HL-60/S4 (cell line): ENCODE data around the gene VSTM2A.

ENCODE experiments used
- in situ Hi-C: fragments of 300-500 bp; cut with MboI; formaldehyde crosslinking; loops from 2 replicates; pipeline ENCODE4 v1.14.3; 2022; ENCODE audit warnings: low sequenced_read_pairs

VSTM2A gene

DNA sequence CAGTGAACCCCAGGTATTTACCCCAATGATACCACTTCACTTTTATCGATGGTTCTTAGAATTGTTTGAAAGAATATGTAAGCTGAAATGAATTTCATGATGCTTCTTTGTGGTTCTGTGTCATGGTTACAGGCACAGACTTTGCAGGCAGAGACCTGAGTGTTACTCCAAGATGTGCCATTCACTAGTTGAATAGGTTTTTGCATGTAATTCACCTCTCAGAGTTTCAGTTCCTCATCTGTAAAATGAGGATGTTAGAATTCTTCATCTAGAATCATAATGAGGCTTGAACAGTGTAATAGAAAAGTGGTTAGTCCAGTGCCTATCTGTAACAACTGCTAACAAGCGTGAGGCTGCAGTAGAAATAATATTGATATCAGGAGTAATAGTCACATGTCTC lies 54.6 kb downstream of the VSTM2A start:
- in situ Hi-C loops: no loop called here

DNA sequence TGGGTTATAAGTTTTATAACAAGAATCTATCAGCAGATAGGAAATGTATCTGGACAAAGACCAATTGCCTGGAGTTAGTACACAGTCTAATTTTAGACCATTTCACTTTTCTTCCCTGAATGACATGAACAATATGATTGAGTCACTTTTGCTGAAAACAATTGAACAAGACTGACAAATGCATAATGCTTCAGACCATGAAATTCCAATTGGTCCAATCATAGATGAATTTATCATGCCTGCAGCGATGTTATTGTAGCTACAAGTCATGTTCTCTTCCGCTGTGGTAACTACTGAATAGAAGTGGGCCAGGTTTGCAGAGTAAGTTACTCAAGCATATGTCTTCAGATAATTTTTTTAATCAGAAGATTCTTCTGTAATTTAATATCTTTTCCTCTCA lies 73.4 kb downstream of the VSTM2A start:
- in situ Hi-C loops: no loop called here
